Glomerular visceral epithelial cell (primary cell): ENCODE results near the gene KCNMB4.
"Not testable (repeated sequence)": the region's sequence is repeated elsewhere in the genome, so short reads cannot be mapped to it uniquely, and the experiment has no call there.

ENCODE experiments used
- DNase-seq: peaks from one replicate; pipeline ENCODE4 v3.0.0-alpha.2; 2016; ENCODE audit errors: extremely low spot score

The KCNMB4 gene

DNA sequence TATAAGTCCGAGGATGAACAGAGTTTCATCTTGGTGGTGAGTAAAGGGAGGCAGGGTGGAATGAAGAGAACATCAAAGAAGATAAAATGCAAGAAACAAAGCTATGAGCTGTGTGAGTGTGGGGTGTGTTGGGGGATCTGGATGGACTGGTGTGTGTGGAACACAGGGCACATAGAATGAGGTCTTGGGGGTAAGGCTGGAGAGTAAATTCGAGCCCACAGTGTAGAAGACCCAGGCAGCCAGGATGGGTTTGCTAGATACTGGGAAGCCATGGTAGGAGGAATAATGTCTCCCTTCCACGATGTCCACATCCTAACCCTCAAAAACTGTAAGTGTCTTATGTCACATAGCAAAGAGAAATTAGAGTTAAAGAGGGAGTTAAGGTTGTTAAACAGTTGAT lies 6.8 kb downstream of the KCNMB4 start:
- DNase-seq, result no peak

DNA sequence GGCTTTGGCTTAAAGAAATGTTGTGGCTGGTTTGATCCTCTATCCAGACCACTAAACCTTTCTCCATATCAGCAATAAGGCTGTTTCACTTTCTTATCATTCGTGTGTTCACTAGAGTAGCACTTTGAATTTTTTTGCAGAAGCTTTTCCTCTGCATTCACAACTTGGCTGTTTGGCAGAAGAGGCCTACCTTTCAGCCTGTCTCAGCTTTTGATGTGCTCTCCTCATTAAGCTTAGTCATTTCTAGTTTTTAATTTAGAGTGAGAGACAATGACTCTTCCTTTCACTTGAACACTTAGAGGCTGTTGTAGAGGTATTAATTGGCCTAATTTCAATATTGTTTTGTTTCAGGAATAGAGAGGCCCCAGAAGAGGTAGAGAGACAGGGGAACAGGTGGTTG lies 13.8 kb downstream of the KCNMB4 start:
- no peak for DNase-seq

DNA sequence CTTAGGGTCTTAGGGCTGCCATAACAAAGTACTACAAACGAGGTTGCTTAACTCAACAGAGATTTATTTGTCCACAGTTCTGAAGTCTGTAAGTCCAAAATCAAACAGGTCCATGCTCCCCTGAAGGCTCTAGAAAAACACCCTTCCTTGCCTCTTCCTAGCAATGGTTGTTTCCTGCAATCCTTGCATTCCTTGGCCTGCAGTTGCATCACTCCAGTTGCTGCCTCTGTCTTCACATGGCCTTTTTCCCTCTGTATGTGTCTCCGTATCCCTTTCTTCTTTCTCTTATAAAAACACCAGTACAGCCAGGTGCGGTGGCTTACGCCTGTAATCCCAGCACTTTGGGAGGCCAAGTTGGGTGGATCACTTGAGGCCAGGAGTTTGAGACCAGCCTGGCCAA lies 17.4 kb downstream of the KCNMB4 start:
- no peak for DNase-seq

DNA sequence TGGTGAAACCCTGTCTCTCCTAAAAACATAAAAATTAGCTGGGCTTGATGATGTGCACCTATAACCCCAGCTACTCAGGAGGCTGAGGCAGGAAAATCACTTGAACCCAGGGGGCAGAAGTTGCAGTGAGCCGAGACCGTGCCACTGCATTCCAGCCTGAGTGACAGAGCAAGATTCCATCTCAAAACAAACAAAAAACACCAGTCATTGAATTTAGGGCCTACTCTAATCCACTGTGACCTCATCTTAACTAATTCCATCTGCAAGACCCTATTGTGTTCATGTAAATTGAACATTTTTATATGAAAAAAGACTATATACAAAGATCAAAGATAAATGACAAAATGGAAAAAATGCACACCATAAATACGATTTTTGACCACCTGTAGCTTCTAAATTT lies 17.8 kb downstream of the KCNMB4 start:
- no peak for DNase-seq

DNA sequence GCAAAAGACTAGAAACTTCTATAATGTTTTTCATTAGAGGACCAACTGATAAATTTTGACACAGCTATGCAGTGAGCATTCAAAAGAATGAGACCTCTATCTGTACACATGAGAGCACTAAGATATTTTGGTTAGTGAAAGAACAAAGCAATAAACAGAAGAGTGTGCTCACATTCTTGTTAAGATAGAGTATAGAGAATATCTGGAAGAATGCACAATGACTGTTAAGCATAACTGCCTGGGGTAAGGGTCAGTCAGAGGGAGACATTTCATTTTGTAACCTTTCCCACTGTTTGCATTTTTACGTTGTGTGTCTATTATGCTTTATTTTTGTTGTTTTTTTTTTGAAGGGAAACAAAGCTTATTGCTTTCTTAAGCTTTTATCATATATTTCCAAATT lies 20.7 kb downstream of the KCNMB4 start:
- DNase-seq, result no peak

DNA sequence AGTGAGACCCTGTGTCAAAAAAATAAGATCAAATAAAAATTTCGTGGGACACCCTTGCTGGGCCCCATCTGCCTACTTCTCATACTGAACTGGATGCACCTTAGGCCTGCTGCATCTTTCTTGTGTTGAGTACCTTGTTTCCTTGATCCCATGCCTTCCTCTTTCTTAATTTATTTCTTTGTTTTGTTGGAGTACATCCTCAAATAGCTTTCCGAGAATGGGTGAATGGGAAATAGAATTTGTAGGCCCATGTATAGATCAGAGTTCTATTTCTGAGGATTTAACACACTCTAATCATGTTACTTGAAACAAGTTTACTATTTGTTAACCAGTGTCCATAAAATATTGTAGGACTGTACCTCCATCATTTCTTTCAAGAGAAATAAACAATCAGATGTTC lies 23.6 kb downstream of the KCNMB4 start:
- DNase-seq, result no peak

DNA sequence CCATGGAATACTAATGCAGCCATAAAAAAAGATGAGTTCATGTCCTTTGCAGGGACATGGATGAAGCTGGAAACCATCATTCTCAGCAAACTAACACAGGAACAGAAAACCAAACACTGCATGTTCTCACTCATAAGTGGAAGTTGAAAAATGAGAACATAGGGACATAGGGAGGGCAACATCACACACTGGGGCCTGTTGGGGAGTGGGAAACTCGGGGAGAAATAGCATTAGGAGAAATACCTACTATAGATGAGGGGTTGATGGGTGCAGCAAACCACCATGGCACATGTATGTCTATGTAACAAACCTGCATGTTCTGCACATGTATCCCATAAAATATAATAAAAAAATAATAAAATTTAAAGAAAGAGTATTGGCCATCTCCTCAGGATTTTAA lies 26.5 kb downstream of the KCNMB4 start:
- not testable (repeated sequence) for DNase-seq

DNA sequence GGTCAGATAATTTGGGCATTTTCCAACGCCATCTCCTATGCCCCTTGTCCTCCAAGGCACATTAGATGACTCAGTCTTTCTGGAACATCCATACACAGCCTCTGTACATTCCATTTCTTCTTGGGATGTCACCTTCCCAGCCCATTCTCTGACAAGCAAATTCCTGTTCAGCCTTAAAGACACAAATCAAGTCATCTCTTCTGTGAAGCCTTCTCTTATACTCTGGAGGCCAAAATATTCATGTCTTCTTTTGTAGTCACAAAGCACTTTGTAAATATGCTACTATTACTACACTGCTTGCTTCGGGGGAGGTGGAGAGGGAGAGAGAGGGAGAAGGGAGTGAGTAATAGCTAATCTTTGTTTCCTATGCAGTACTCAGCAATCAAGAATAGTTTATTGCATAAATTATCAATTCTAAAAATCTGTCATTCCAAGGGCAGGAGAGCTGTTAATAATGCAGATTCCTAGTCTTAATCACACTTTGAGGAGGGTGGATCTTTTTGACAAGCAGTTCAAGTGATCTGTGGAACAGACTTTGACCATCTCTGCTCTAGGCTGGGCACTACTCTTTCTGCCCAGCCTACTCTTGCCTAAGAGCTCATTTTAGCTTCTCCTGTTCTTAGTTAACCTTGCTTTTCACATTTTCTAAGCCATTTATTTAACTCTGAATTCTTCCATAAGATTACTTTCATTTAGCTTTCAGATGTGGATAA lies 27.9 kb downstream of the KCNMB4 start:
- DNase-seq, result peak; percentile 1

DNA sequence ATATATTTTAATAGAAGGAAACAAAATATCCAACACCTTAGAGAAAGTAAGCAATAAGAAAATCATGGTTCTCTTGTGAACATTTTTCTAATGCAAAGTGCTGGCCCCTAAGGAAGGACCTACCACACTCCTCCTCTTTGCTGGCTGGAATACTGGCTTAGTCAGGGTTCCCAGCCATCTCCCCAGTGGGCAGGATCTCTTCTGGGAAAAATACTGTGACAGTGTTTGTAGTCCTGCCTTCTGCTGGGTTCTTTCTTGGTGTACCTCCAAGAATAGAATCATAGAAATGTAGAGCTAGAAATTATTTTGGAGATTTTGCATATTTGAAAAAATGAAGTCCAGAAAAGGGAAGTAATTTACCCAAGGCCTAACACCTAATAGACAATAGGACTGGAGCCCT lies 31.9 kb downstream of the KCNMB4 start:
- DNase-seq, result no peak

DNA sequence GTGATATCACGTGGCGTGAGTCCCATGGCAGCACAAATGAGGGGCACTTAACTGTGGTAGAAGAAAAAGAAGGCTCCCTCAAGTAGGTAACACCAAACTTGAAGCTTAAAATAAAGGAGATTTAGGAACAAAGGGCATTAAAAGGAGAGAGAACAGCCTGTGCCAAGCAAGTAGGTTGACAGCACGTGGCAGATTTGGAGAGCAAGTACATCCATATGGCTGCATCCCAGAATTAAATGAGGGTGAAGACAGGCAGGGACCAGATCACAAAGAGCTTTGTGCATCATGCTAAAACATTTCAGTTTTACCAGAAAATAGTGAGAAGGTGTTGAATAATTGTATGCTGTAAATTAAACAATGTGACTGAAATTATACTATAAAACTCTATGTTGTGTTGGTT lies 32.8 kb downstream of the KCNMB4 start:
- no peak for DNase-seq

DNA sequence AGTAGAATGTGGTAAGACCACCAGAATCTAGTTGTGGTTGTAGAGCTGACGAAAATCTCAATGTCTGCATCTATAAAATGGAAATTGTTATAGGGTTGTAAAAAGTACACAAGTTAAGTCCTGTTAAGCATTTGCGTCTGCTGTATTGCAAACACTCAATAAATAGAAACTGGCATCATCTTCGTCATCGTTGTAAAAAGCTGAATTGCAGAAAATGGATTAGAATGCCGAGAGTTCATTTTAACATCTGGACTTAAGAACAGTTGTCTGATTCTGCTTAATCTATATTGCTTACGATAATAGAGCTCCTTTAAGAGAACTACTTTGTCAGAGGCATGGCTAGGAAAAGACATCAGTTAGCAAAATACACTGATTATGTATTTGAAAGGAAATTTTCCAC lies 33.2 kb downstream of the KCNMB4 start:
- no peak for DNase-seq

DNA sequence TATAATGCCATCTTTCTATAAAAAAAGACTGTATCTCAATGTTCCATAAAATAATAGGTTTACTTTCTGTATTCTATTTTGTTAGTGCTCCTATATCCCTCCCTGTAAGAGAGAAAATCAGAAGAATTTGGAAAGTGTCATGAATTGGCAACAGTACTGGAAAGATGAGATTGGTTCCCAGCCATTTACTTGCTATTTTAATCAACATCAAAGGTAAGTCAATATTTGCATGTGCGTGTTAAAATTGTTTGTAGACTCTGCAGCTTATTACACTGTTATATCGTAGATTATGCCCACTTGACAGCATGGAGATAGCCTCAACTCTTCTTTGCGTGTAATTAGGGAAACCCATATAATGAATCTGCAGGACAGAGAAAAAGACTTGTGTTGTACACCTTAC lies 34.0 kb downstream of the KCNMB4 start:
- DNase-seq, result no peak

DNA sequence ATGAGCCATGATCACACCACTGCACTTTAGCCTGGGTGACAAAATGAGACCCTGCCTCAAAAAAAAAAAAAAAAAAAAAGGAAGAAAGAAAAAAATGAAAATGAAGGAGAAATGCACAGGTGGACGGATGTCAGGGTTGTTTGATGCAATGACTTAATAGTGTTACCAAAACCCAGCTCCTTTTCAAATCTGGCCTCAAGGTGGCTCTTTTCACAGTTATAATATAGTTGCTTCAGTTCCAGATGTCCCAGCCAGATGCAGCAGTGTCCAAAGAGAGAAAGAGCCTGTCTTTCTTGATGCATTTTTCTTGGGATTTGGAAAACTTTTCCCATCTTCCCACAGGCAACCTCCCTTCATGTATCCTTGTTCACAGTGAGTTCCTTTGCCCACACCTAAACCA lies 36.5 kb downstream of the KCNMB4 start:
- DNase-seq, result no peak

DNA sequence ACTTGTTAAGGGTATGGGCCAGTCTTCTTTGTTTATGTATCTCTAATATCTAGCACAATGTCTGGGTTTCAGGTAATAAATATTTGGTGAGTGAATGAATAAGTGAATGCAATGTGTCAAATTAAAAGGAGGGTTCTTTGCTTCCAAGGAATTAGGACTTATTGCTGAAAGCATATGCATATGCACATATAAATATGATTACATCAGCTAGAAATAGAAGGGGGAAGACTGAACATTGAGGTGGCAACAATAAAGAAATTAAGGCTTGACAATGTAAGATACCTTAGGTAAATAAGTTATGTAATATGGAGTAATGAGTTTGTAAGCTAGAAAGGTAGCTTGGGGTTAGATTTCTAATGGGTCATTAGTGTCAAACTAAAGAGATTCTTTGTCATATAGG lies 37.7 kb downstream of the KCNMB4 start:
- DNase-seq, result no peak

DNA sequence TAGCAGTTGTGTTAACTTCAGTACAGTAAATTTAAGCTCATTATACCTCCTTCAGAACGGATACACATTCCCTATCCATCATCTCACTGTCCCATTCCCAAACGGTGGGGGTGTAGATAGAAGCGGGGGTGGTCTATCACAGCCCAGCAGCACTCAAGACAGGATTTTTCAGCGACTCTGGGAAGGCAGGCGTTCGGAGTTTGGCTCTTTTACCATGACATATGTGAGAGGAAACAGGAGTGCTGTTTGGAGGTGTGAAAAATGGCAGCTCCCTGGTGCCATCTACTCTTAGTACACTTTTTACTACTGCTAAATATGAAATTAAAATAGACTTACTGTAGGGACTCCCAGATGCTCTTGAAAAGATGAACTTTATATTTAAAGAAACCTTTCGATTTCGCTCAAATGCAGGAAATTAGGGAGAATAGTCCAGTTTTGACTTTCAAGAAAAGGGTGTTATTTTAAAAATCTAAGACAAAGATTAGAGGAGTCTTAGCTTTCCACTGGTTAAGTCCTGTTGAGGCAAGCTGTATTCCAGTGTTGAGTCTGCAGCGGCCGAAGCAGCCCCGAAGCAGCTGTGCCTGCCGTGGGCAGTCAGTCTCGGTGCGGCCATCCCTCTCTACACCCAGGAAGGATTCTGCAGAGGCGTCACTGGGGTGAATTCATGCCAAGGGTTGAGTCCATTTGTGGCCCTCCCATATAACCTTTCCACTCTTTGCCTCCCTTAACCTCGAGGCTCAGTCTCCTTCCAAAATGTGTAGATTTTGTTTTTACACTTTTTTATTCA lies 42.1 kb downstream of the KCNMB4 start:
- DNase-seq, result no peak

DNA sequence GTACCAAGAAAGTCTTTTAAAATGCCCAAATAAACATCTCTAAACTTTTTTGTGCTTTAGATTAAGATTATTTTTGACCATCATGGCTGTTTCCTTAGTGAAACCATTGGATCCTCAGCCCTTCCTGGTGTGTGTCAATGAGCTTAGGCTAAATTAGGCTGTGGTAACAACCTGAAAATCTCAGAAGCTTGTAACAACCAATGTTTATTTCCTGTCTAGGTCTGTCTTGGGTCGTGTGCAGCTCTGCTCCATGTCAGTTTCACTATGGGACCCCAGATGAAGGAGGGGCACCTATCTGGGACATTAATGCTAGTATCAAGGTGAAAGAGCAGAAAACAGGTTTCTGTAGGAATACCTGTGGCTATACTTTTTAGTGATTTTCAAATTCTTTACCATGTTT lies 49.9 kb downstream of the KCNMB4 start:
- DNase-seq, result no peak

DNA sequence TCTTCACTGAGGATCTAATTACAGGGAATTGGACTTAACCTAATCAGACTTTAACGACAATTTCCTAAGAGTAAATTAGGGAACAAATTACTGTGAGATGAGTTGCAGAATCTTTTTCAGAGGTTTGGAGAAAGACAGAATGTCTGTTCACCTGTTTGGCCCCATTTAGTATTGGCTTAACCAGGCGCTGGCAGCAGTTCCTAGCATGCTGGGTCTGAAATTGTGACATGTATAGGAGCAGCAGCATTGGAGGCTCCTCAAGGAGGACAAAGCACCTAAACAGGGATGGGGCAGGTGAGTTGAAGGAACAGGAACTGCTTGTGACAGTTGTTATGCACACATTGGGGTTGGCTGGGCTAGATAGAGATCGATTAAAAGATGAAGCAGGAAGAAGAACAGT lies 51.0 kb downstream of the KCNMB4 start:
- DNase-seq, result no peak

DNA sequence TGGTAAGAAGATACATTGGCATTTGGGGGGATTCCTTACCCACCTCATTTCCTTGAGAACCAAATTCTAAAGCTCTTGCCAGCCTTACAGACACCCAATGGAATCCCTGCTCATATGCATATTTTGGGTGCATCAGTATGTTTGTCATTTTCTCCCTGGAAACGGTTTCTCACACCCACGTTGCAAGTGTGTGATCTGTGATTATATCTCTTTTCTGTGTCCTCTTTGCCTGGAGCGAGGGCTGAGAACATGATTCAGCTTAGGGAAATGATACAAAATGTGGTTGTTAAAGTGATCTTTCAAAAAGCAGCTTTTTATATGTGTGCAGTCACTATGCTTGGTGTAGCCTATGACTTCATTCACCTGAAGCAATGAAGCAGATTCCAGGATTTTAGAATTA lies 52.0 kb downstream of the KCNMB4 start:
- DNase-seq, result no peak

DNA sequence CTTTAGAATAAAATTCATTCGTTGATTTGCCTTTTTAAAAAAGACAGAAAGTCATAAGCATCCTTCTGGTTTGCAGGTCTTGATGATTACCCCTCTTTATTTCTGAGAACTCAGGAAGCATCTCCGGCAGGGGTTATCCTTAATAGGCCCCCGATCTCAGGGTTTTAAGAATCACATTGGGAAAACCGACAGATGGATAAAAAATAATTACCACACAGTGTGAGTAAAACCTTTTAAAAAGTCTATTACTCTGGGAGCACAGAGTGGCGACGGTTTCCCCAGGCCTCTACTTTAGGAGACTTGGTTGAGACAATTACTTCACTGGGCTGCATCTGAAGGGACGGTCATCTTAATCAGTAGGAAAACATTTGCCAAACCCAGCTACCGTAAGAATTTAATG lies 56.5 kb downstream of the KCNMB4 start:
- no peak for DNase-seq

DNA sequence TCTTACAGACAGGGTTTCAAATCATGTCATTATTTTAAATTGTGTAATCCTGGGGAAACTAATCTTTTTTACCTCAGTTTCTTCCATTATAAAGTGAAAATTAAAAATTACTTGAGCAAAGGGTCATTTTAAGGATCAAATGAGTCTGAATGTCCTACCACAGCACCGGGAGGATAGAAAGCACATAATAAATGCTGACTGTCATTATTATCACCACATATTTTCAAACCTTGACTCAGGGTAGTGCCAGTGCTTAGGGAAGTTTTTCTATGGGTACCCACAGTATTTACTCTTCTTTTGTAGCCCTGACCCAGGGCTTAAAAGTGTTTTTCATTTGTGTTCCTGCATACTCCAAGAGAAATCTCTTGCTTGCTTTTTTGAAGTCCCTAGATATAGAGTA lies 60.5 kb downstream of the KCNMB4 start:
- DNase-seq, result no peak

DNA sequence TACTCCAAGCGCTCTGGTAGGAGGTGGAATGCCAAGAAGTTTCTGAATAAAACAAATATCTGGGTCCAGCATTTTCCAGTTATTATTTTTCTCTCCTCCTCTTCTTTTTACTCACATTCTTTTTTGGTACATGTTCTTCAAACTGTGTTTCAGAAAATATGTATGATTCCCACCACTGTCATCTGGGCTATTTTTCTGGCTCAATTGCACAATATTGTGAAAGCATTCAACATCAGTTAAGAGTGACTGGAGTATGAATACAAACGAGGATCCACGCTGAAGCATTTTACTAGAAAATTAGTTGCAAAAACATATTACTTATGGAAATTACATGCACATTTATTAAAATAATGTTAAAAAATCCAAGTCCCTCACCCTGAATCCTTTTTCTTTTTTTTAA lies 61.5 kb downstream of the KCNMB4 start:
- no peak for DNase-seq

DNA sequence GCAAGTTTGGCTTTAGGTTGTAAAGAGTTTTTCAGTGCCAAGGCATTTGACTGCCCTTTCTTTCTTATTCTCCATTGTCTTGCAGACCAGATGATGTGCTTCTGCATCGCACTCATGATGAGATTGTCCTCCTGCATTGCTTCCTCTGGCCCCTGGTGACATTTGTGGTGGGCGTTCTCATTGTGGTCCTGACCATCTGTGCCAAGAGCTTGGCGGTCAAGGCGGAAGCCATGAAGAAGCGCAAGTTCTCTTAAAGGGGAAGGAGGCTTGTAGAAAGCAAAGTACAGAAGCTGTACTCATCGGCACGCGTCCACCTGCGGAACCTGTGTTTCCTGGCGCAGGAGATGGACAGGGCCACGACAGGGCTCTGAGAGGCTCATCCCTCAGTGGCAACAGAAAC lies 64.3 kb downstream of the KCNMB4 start:
- no peak for DNase-seq

DNA sequence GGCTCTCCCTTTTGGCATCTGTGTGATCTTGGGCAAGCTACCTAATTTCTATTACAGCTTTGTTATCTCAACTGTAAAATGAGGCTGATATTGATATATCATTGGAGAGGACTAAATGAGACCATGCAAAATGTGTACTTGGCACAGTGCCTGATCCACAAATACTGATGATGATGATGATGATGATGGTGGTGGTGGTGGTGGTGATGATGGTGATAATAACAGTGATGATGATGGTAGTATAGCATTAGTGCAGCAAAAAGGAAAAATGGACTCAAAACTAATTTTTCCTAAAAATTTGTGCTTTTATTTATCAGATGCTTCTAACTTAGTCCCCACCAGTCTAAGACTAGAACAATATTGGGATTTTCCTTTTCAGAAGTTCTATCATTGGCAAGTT lies 70.7 kb downstream of the KCNMB4 start:
- no peak for DNase-seq
